HEK293T (cell line): Measurements from ENCODE around the gene MYL6B.
"Not testable (repeated sequence)": the region's sequence is repeated elsewhere in the genome, so short reads cannot be mapped to it uniquely, and the experiment has no call there.

ENCODE experiments used
- CTCF ChIA-PET: fragments of 350-600 bp; formaldehyde crosslinking; extraction: SDS; loops from one replicate; lab custom pipeline; 2021; ENCODE audit warnings: antibody characterized with exemption, inconsistent platforms; lab: Yijun Ruan, JAX
- POLR2A ChIA-PET: fragments of 350-600 bp; formaldehyde crosslinking; extraction: SDS; loops from one replicate; lab custom pipeline; 2020; ENCODE audit warnings: antibody characterized with exemption, inconsistent platforms; lab: Yijun Ruan, JAX
- DNase-seq: peaks from one replicate; pipeline ENCODE4 v3.0.0; 2012; ENCODE audit warnings: mixed read lengths; ENCODE audit errors: extremely low spot score
- ARNT ChIP-seq: fragments of 450-650 bp; IDR thresholded peaks from 2 replicates; pipeline ENCODE4 v1.6.1; 2017; ENCODE audit warnings: mild to moderate bottlenecking
- BHLHE40 ChIP-seq: fragments of 450-650 bp; IDR thresholded peaks from 2 replicates; pipeline ENCODE4 v1.6.1; 2016; ENCODE audit warnings: mild to moderate bottlenecking, moderate library complexity, borderline replicate concordance
- CTBP1 ChIP-seq: fragments of 450-650 bp; IDR thresholded peaks from 2 replicates; pipeline ENCODE4 v1.6.1; 2016; ENCODE audit warnings: borderline replicate concordance
- ELF4 ChIP-seq: fragments of 450-650 bp; IDR thresholded peaks from 2 replicates; pipeline ENCODE4 v1.6.1; 2017; ENCODE audit warnings: antibody characterized with exemption
- FOXA1 ChIP-seq: fragments of 450-650 bp; IDR thresholded peaks from 2 replicates; pipeline ENCODE4 v1.6.1; 2016; ENCODE audit warnings: mild to moderate bottlenecking
- FOXK2 ChIP-seq: fragments of 450-650 bp; IDR thresholded peaks from 2 replicates; pipeline ENCODE4 v1.6.1; 2016; ENCODE audit warnings: mild to moderate bottlenecking
- FOXM1 ChIP-seq: fragments of 450-650 bp; IDR thresholded peaks from 2 replicates; pipeline ENCODE4 v1.6.1; 2017; ENCODE audit warnings: mild to moderate bottlenecking, borderline replicate concordance
- HDGF ChIP-seq: fragments of 450-650 bp; IDR thresholded peaks from 2 replicates; pipeline ENCODE4 v1.6.1; 2017; ENCODE audit warnings: antibody characterized with exemption, borderline replicate concordance
- L3MBTL2 ChIP-seq: fragments of 450-650 bp; conservative IDR thresholded peaks from 2 replicates; pipeline ENCODE4 v1.6.1; 2016; ENCODE audit warnings: mild to moderate bottlenecking
- LEF1 ChIP-seq: fragments of 450-650 bp; IDR thresholded peaks from 2 replicates; pipeline ENCODE4 v1.6.1; 2017; ENCODE audit warnings: mild to moderate bottlenecking, borderline replicate concordance
- NFRKB ChIP-seq: fragments of 450-650 bp; IDR thresholded peaks from 2 replicates; pipeline ENCODE4 v1.6.1; 2016; ENCODE audit warnings: mild to moderate bottlenecking, moderate library complexity
- PKNOX1 ChIP-seq: fragments of 450-650 bp; IDR thresholded peaks from 2 replicates; pipeline ENCODE4 v1.6.1; 2016
- SP1 ChIP-seq: fragments of 450-650 bp; IDR thresholded peaks from 2 replicates; pipeline ENCODE4 v1.6.1; 2017
- SUZ12 ChIP-seq: fragments of 450-650 bp; IDR thresholded peaks from 2 replicates; pipeline ENCODE4 v1.6.1; 2016; ENCODE audit warnings: mild to moderate bottlenecking
- TARDBP ChIP-seq: fragments of 450-650 bp; IDR thresholded peaks from 2 replicates; pipeline ENCODE4 v1.6.1; 2016
- ZNF384 ChIP-seq: fragments of 450-650 bp; IDR thresholded peaks from 2 replicates; pipeline ENCODE4 v1.6.1; 2016

MYL6B gene

GRCh38 chr12:56104815-56105608, 47.4 kb upstream of the MYL6B start:
- peak; percentile 12; the same call in 1 of the 2 replicates for TF ChIP-seq L3MBTL2
- no peak for TF ChIP-seq FOXK2
- ChIA-PET POLR2A (interaction anchor here (0.7 to 6.1 kb wide), 15 partner anchors 8 to 366 kb away, joined by 3 to 122 read pairs (median 7); partner anchors contain the start of genes ERBB3, ESYT1, RPL41 and SMARCC2), CTCF (interaction anchor here (1.6 kb wide), 1 partner anchor 85 kb away, joined by 5 read pairs; the partner anchor contains the start of gene SMARCC2)
- DNase-seq, result no peak

GRCh38 chr12:56105609-56105902, 46.8 kb upstream of the MYL6B start:
- POLR2A ChIA-PET, result interaction anchor here (0.7 to 6.1 kb wide), 8 partner anchors 12 to 367 kb away, joined by 3 to 122 read pairs (median 14); partner anchors contain the start of genes ERBB3, ESYT1, RPL41 and SMARCC2

GRCh38 chr12:56107242-56107641, 45.1 kb upstream of the MYL6B start:
- CTCF ChIA-PET, result interaction anchor here (0.7 kb wide), 1 partner anchor 12 kb away, joined by 3 read pairs; no protein-coding TSS in a partner anchor
- POLR2A ChIA-PET, result interaction anchor here (1.2 to 1.4 kb wide), 4 partner anchors 10 to 28 kb away, joined by 4 to 7 read pairs (median 5); partner anchors contain the start of genes ERBB3, ESYT1, RPL41 and ZC3H10
- no peak for DNase-seq
- TF ChIP-seq SP1 (no peak), LEF1 (no peak), NFRKB (no peak), TARDBP (no peak), FOXK2 (no peak)

More at GRCh38 chr12:56105609-56105902, 46.8 kb upstream of the MYL6B start:
- TF ChIP-seq HDGF (no peak), TARDBP (no peak), LEF1 (no peak), ELF4 (no peak), CTBP1 (no peak), PKNOX1 (no peak; the same call in 1 of the 2 replicates), L3MBTL2 (no peak), SP1 (no peak), SUZ12 (no peak), BHLHE40 (no peak), FOXM1 (no peak), NFRKB (no peak), FOXK2 (no peak), FOXA1 (no peak), ARNT (no peak), ZNF384 (no peak)
- CTCF ChIA-PET, result no interaction called here
- no peak for DNase-seq

- TF ChIP-seq CTBP1, result no peak
- POLR2A ChIA-PET, result no interaction called here
- CTCF ChIA-PET, result no interaction called here
- DNase-seq, result no peak
Measured at GRCh38 chr12:56110571-56110970, 41.8 kb upstream of the MYL6B start.

- ChIA-PET CTCF (no interaction called here), POLR2A (interaction anchor here (2.5 kb wide), 1 partner anchor 10 kb away, joined by 15 read pairs; the partner anchor contains the start of gene PA2G4)
- TF ChIP-seq HDGF (no peak), ELF4 (no peak), SP1 (no peak), ZNF384 (no peak), TARDBP (no peak), L3MBTL2 (no peak), SUZ12 (no peak), CTBP1 (no peak), BHLHE40 (no peak), FOXM1 (no peak), FOXA1 (no peak), FOXK2 (no peak), ARNT (no peak)
- DNase-seq, result no peak
Measured at GRCh38 chr12:56114084-56114483, 38.3 kb upstream of the MYL6B start.

GRCh38 chr12:56115329-56115728, 37.1 kb upstream of the MYL6B start:
- no peak for DNase-seq
- ChIA-PET CTCF (no interaction called here), POLR2A (interaction anchor here (0.6 to 5.9 kb wide), 7 partner anchors 11 to 1340 kb away, joined by 3 to 122 read pairs (median 5); partner anchors contain the start of genes ESYT1, INHBE, PA2G4 and RNF41)
- TF ChIP-seq FOXK2 (no peak), LEF1 (no peak), CTBP1 (no peak), FOXM1 (no peak), FOXA1 (no peak)

GRCh38 chr12:56116267-56117081, 35.9 kb upstream of the MYL6B start, which contains the start of gene RPL41:
RPL41 (plus strand) TSS chr12:56116633.
- POLR2A ChIA-PET, result interaction anchor here (0.6 to 5.9 kb wide), 24 partner anchors 9 to 1338 kb away, joined by 3 to 122 read pairs (median 5); partner anchors contain the start of genes ERBB3, ESYT1, INHBE and MYL6
- peak; percentile 96 for TF ChIP-seq ELF4
- TF ChIP-seq FOXA1, result no peak
- TF ChIP-seq L3MBTL2, result peak; percentile 73
- peak; percentile 98 for TF ChIP-seq NFRKB
- no peak for TF ChIP-seq SUZ12
- 0 out of 2 replicates have a peak, but pooled peaks have one; percentile 19 for TF ChIP-seq ARNT
- DNase-seq, result peak; percentile 75
- CTCF ChIA-PET, result no interaction called here

GRCh38 chr12:56117082-56117706, 35.2 kb upstream of the MYL6B start:
- not testable (repeated sequence) for DNase-seq
- ChIA-PET POLR2A (interaction anchor here (0.6 to 5.9 kb wide), 30 partner anchors 9 to 1855 kb away, joined by 3 to 122 read pairs (median 4); partner anchors contain the start of genes CNPY2, ERBB3, ESYT1 and MYL6), CTCF (interaction anchor here (1.1 to 3.2 kb wide), 2 partner anchors 71 to 77 kb away, joined by 3 to 32 read pairs; partner anchors contain the start of gene SMARCC2)
